ENCODE results near the gene MRPS7. TPM values are rescaled to one million over a fixed set of nuclear protein-coding genes. Genes with fewer than 3 reads are reported as not detected.
"Not testable (repeated sequence)": the region's sequence is repeated elsewhere in the genome, so short reads cannot be mapped to it uniquely, and the experiment has no call there.

MRPS7 gene
- total and polyA plus RNA-seq, 2 donors (not counting 3 experiments of a cell fraction or from before 2014, with no cell fraction given): 79.8 to 82.8 TPM

DNA sequence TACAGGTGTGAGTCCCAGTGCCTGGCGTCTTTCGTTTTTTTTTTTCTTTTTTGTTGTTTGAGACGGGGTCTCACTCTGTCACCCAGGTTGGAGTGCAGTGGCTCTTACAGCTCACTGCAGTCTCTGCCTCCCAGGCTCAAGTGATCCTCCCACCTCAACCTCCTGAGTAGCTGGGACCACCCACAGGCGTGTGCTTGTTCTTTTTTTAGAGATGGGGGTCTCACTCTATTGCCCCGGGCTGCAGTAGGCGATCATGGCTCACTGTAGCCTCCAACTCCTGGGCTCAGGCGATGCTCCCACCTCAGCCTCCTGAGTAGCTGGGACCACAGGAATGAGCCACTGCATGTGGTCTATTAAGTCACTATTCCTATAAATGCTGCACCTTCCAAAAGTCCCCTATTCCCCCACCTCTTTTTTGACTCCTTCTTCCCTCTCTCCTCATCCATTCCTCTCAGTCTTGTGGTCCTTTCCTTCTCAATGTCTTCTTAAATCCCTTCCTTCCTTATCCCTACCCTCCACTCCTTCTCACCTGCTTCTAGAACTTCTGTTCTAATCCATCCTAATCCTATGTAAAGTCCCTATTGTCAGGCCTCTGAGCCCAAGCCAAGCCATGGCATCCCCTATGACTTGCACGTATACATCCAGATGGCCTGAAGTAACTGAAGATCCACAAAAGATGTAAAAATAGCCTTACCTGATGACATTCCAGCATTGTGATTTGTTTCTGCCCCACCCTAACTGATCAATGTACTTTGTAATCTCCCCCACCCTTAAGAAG lies 9.5 kb upstream of the MRPS7 start:
- intact Hi-C loops (cut with micrococcal nuclease): no loop called here
- POLR2A ChIA-PET: interaction anchor here (0.5 kb wide), 1 partner anchor 384 kb away, joined by 6 read pairs; no protein-coding TSS in a partner anchor
- no TSS peak for BruUV-seq (replicated peaks)

DNA sequence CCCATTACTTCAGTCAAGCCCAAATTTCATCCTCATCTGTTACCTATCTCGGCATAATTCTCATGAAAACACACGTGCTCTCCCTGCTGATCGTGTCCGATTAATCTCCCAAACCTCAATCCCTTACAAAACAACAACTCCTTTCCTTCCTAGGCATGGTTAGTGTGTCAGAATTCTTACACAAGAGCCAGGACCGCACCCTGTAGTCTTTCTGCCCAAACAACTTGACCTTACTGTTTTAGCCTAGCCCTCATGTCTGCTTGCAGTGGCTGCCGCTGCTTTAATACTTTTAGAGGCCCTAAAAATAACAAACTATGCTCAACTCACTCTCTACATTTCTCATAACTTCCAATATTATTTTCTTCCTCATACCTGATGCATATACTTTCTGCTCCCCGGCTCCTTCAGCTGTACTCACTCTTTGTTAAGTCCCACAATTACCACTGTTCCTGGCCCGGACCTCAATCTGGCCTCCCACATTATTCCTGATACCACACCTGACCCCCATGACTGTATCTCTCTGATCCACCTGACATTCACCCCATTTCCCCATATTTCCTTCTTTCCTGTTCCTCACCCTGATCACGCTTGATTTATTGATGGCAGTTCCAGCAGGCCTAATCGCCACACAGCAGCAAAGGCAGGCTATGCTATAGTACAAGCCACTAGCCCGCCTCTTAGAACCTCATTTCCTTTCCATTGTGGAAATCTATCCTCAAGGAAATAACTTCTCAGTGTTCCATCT lies 5.6 kb upstream of the MRPS7 start:
- FAIRE-seq; POLR2A ChIA-PET; intact Hi-C loops (cut with micrococcal nuclease); H3K36me3 ChIP-seq (ENCODE audit: control insufficient read depth in 2 of 2, extremely low read depth in 1 of 2, insufficient read depth in 2 of 2, low read length in 2 of 2); H3K9me1 ChIP-seq (replicated peaks; ENCODE audit: control insufficient read depth, extremely low read depth, insufficient read depth, low read length); H3K4me3 ChIP-seq (replicated peaks in 1 of 3; ENCODE audit: insufficient read depth in 1 of 3, low read depth in 1 of 3, low read length in 3 of 3); dilution Hi-C loops (cut with MboI; ENCODE audit: extremely low pct_ligation_motif_present, low sequenced_read_pairs); H3K4me2 ChIP-seq (ENCODE audit: insufficient read depth, low read length); H3K27ac ChIP-seq (ENCODE audit: insufficient read depth, low read depth, low read length); BruUV-seq (replicated peaks); H2AFZ ChIP-seq (ENCODE audit: low read depth, low read length); H3K9ac ChIP-seq (replicated peaks; ENCODE audit: extremely low read depth, insufficient read depth, low read length); H3K4me1 ChIP-seq (ENCODE audit: control insufficient read depth, extremely low read depth, insufficient read depth, low read length); DNase-seq (ENCODE audit: low read depth, low spot score); H3K27me3 ChIP-seq (ENCODE audit: control insufficient read depth in 2 of 2, insufficient read depth in 2 of 2, low read length in 2 of 2); H3K9me3 ChIP-seq (replicated peaks; ENCODE audit: control insufficient read depth, insufficient read depth, low read length); H4K20me1 ChIP-seq (replicated peaks; ENCODE audit: control insufficient read depth, extremely low read depth, insufficient read depth, low read length); CTCF ChIA-PET: not testable (repeated sequence)
- peaks cover 48% of the 10 kb centered on the region for H3K79me2 ChIP-seq (ENCODE audit: control insufficient read depth, insufficient read depth, low read length)

More for the DNA sequence above, 9.5 kb upstream of the MRPS7 start:
- Histone ChIP-seq H3K79me2 (ENCODE audit: control insufficient read depth, insufficient read depth, low read length) (peaks cover 40% of the 10 kb centered on the region), H3K27ac (ENCODE audit: insufficient read depth, low read depth, low read length) (no peak overlapping the region), H3K4me2 (ENCODE audit: insufficient read depth, low read length) (no peak overlapping the region), H3K4me1 (ENCODE audit: control insufficient read depth, extremely low read depth, insufficient read depth, low read length) (peaks cover 11% of the 10 kb centered on the region), H3K9ac (replicated peaks; ENCODE audit: extremely low read depth, insufficient read depth, low read length) (no peak overlapping the region), H3K9me3 (replicated peaks; ENCODE audit: control insufficient read depth, insufficient read depth, low read length) (no peaks in the 10 kb centered on the region), H4K20me1 (replicated peaks; ENCODE audit: control insufficient read depth, extremely low read depth, insufficient read depth, low read length) (no peaks in the 10 kb centered on the region), H3K36me3 (ENCODE audit: control insufficient read depth in 2 of 2, extremely low read depth in 1 of 2, insufficient read depth in 2 of 2, low read length in 2 of 2) (no peaks in the 10 kb centered on the region), H2AFZ (ENCODE audit: low read depth, low read length) (no peak overlapping the region), H3K4me3 (replicated peaks in 1 of 3; ENCODE audit: insufficient read depth in 1 of 3, low read depth in 1 of 3, low read length in 3 of 3) (no peak overlapping the region), H3K27me3 (ENCODE audit: control insufficient read depth in 2 of 2, insufficient read depth in 2 of 2, low read length in 2 of 2) (no peaks in the 10 kb centered on the region), H3K9me1 (replicated peaks; ENCODE audit: control insufficient read depth, extremely low read depth, insufficient read depth, low read length) (no peaks in the 10 kb centered on the region)
- dilution Hi-C loops (cut with MboI; ENCODE audit: extremely low pct_ligation_motif_present, low sequenced_read_pairs): no loop called here
- CTCF ChIA-PET: interaction anchor here (5.6 kb wide), 1 partner anchor 12 kb away, joined by 45 read pairs; no protein-coding TSS in a partner anchor
- FAIRE-seq: no peak
- DNase-seq (ENCODE audit: low read depth, low spot score): no peak
- TF ChIP-seq FOS (IDR thresholded peaks at IDR 0.05; ENCODE audit: borderline replicate concordance, insufficient read depth, low read length) (no peak), JUN (IDR thresholded peaks at IDR 0.05; ENCODE audit: borderline replicate concordance, insufficient read depth, insufficient read length, low read depth) (no peak), POLR2AphosphoS5 (IDR thresholded peaks at IDR 0.05; ENCODE audit: insufficient read depth, low read depth, low read length) (no peak), MYC (IDR thresholded peaks at IDR 0.05; ENCODE audit: low read depth, low read length) (no peak), EZH2 (IDR thresholded peaks at IDR 0.05; ENCODE audit: borderline replicate concordance, low read depth, low read length, severe bottlenecking) (no peak), GATA2 (IDR thresholded peaks at IDR 0.05; ENCODE audit: insufficient read depth, insufficient read length, low read depth, low read length) (no peak), POLR2A (IDR thresholded peaks at IDR 0.05; ENCODE audit: low read depth, low read length) (no peak)
- TF ChIP-seq, protein P1, sequence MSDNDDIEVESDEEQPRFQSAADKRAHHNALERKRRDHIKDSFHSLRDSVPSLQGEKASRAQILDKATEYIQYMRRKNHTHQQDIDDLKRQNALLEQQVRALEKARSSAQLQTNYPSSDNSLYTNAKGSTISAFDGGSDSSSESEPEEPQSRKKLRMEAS (IDR thresholded peaks at IDR 0.05; ENCODE audit: insufficient read depth, insufficient read length): no peak
- TF ChIP-seq, protein P2, sequence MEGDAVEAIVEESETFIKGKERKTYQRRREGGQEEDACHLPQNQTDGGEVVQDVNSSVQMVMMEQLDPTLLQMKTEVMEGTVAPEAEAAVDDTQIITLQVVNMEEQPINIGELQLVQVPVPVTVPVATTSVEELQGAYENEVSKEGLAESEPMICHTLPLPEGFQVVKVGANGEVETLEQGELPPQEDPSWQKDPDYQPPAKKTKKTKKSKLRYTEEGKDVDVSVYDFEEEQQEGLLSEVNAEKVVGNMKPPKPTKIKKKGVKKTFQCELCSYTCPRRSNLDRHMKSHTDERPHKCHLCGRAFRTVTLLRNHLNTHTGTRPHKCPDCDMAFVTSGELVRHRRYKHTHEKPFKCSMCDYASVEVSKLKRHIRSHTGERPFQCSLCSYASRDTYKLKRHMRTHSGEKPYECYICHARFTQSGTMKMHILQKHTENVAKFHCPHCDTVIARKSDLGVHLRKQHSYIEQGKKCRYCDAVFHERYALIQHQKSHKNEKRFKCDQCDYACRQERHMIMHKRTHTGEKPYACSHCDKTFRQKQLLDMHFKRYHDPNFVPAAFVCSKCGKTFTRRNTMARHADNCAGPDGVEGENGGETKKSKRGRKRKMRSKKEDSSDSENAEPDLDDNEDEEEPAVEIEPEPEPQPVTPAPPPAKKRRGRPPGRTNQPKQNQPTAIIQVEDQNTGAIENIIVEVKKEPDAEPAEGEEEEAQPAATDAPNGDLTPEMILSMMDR (IDR thresholded peaks at IDR 0.05; ENCODE audit: extremely low read depth in 1 of 2, insufficient read depth in 1 of 2, low read depth in 1 of 2, low read length in 2 of 2): no peak

All from endothelial cell of umbilical vein (primary cell).